Activated T-cell treated with anti-CD3 and anti-CD28 coated beads for 1 hour (primary cell): ENCODE results near the gene ERLEC1.
A peak's percentile ranks its signal among the peaks of the same experiment; 100 is the strongest.
"Not testable (repeated sequence)": the region's sequence is repeated elsewhere in the genome, so short reads cannot be mapped to it uniquely, and the experiment has no call there.

Experiments used
- DNase-seq: peaks from one replicate; pipeline ENCODE4 v3.0.0-alpha.2; 2020; ENCODE audit warnings: low read depth

The ERLEC1 gene, protein sequence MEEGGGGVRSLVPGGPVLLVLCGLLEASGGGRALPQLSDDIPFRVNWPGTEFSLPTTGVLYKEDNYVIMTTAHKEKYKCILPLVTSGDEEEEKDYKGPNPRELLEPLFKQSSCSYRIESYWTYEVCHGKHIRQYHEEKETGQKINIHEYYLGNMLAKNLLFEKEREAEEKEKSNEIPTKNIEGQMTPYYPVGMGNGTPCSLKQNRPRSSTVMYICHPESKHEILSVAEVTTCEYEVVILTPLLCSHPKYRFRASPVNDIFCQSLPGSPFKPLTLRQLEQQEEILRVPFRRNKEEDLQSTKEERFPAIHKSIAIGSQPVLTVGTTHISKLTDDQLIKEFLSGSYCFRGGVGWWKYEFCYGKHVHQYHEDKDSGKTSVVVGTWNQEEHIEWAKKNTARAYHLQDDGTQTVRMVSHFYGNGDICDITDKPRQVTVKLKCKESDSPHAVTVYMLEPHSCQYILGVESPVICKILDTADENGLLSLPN

DNA sequence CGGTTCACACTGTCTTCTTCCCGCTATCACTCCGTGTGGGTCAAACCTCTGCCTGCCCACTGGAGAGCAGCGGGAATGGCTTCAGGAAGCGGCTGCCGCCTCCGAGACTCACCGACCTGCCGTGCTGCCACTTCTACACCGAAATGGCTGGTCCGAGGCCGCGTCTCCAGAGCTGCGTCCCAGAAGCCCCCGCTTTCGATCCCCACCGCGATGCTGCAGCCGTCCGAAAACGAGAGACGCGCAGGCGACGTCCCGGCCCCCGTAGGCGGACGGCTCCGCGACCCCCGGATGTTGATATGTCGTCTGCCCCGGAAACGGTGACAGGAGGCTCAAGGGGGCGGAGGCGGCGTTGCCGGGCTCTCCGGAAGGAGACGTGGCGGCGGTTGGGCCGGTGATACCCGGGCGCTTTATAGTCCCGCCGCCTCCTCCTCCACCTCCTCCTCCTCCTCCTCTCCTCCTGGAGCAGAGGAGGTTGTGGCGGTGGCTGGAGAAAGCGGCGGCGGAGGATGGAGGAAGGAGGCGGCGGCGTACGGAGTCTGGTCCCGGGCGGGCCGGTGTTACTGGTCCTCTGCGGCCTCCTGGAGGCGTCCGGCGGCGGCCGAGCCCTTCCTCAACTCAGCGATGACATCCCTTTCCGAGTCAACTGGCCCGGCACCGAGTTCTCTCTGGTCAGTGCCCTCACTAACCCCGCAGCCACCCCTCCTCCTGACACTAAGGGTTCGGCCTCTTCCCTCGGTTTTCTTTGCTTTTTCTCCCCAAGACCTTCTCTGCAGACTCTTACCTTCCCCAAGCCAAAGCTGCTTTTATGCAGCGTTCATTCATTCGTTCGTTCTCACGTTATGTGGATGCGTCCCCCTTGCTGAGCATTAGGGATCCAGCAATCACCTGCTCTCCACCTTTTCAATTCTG is at the start of gene ERLEC1, which contains the start of gene ASB3:
Gene ERLEC1 (plus strand): TSS at position 340 of the 909 bp plus-strand sequence. CDS start 167 bp downstream, at position 507.
Gene ASB3 (minus strand): TSS at position 249 of the 909 bp plus-strand sequence. CDS start 21,381 bp downstream, outside the sequence.
- peak; percentile 77 for DNase-seq

DNA sequence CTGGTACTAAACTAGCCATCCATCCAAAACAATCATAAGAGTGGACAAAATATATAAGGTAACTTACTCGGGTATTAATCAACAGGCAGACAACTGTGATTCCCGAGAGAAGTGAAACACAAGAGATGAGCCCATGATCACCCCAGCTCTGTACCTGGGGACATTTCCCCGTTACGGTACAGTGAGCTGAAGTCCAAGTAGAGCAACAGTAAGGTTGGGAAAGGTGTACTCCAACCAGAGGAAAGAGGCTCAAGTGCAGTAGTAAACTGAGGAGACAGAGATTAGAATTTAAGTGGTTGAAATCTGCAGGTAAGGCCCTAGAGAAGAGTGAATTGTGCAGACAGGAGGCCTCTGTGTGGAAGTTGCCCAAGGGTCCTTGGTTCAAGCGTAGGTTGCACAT is 49.8 kb upstream of the ERLEC1 start:
- no peak for DNase-seq

DNA sequence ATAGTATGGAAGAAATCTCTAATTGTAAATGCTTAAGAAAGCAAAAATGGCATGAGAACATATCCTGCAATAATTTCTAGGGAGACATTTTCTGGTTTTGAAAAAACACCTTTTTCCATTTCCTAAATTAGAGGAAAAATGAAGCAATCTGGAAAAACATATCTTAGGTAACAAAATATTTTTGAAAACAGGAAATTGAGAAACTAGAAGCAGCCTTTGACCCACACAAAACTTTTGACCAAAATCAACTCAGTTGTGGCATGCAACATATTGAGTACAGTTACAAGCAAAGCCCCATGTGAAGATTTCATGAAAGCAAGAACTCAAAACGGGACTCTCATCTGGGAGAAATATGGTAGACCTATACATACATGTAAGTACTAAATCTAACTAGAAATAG is 47.8 kb upstream of the ERLEC1 start:
- no peak for DNase-seq

DNA sequence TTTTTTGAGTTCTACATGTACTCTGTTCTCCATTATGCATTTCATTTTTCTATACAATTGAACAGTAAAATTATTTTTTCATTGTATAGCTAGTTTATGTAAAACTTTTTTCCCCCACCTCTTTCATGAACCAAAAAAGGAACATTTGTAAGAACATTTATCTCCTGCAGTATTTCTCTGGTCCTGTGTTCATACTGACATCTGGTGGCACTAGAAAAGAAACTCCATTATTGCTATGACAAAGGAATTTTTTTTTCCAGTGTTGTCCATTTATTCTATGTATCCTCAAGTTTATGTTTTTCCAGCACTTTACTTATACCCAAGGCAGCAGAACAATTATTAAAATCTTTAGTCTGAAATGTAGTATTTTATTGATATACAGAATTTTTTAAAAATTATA is 46.7 kb upstream of the ERLEC1 start:
- DNase-seq: no peak

DNA sequence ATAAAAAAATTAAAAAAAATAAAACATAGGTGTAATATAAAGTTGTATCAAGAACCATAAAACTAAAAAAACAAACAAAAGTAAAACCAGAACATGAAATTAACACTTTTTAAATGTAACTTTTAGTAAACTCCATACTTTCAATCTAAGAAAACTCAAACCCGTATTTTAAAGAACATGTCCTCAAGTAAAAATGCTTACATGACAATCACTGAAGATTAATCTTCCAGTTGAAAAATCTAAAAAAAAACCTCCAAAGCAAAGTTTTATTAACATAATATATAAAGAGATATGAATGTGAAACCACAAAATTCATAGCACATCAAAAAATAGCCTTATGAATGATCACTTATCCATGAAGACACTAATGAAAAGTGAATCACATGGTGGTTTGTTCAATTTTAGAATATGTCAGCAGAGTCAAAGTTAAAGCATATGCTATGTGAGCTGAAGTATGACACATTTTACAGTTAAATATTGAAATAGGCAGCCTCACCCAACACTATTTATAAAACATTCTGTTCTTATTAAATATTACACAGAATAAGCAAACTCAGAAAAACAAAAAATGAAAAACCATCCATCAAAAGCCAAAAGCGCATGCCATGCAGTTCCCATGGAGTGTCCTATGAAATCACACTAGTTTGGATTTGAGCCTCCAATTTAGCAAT is 42.3 kb upstream of the ERLEC1 start:
- no peak for DNase-seq

DNA sequence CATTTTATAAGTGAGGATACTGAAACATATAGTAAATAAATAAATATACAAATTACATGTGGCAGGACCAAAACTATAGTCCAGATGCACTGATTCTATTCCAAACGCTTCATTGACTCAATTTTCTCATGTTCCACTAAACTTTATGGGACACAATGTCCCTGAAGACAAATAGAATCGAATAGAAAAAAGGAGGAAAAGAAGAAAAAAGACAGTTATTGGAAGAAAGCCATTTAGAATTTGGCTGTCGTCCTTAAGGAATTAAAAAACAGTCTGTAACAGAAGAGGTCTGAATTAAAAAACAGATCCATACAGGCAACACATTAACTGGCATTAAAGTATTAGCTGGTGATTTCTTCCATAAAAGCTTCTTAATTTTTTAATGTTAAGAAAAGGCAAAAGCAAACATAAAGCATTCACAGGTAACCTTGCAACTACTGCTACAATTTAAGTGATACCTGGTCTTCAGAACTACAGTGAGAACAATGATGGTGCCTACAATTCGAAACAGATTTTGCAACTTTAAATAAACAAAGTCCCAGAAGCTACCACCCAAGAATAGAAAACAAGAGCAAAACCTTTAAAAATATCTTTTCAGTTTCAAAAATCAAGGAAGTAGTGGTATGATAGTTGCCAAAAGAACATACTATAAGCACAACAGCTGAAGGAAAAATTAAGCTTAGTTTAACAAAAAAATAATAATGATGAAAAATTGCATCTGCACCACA is 36.6 kb upstream of the ERLEC1 start:
- DNase-seq: no peak

DNA sequence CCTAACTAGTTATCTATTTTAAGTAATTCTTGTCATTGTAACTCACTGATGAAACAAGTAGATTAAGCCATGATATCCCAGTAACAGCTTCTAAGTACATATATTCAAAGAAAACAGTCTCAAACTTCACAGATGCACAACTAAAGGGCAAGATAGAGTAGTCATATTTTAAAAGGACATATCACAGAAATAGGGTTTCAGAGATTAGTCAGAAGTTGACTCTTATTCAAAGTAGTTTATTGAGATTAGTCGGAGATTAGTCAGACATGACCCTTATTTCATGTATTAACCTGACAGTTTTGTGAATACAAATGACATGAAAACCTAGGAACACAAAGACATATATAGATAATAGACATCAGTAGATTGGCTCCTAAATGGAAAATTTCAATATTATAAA is 35.1 kb upstream of the ERLEC1 start:
- DNase-seq: no peak

DNA sequence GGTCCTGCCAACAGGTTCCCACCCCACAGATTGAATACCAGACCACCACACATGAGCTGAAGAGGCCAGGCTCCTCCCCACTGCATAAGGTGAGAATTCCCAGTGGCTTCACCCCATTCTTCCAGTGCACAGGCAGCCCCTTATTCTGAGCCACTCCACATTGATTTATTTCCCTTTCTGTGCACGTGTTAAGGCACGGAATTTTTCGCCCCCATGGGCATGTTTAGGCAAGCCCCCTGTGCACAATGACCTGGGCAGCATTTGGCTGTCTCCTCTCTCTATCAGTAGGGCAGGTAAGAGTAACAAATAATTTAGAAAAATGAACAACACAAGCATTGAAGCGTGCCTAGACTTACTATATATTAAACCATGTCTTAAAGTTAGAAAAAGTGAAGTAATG is 34.5 kb upstream of the ERLEC1 start:
- no peak for DNase-seq

DNA sequence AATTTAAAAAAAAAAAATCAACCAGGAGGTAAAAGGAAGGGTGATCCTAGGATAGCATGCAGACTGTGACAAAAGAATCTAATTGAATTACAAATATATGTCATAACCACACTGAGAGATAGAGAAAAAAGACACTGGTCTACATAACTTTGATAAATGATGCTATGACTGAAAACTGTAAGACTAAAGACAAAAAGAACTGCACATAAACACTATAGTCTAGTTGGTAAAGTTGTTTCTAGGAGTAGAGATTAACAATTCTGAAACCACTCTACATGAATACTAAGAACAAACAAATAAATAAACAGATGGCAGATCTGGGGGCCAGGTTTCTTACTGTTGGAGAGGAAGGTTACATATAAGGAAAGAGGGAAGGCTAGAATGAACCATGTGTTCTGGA is 33.8 kb upstream of the ERLEC1 start:
- no peak for DNase-seq

DNA sequence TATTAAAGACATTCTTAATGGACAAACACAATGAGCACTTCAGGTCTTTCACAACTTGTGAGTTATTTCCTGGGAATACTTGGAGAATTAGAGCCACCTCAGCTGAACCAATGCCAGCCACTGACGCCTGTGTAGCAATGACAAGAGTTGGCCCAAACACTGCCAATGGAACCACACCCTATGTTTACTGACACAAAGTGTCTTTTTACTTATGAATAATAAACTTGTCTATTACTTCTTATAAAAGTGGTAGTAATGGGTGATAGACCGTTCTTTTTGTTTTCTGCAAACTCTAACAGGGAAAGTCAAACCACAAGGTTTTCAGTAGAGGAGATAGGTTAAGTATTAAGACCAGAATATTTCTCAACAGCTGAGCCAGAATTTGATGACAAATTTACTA is 31.7 kb upstream of the ERLEC1 start:
- DNase-seq: no peak

DNA sequence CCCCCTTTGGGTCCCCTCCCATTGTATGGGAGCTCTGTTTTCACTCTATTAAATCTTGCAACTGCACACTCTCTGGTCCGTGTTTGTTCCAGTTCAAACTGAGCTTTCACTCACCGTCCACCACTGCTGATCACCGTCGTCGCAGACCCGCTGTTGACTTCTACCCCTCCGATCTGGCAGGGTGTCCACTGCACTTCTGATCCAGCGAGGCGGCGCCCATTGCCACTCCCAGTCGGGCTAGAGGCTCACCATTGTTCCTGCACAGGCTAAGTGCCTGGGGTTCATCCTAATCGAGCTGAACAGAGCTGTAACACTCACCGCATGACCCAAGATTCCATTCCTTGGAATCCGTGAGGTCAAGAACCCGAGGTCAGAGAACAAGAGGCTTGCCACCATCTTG is 30.2 kb upstream of the ERLEC1 start:
- DNase-seq: no peak

DNA sequence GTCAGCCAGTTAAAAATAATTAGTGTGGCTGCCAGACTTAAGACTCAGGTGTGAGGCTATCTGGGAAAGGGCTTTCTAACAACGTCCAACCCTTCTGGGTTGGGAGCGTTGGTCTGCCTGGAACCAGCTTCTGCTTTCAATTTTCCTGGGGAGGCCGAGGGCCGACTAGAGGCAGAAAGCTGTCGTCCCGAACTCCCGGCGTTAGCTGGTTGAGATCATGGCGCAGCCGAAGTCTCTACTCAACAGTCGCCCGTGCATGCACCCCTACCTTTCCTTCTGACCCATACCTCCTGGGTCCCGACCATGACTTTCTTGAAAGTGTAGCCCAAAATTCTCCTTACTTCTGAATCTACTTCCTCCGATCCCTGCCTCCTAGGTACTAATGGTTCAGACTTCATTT is 29.6 kb upstream of the ERLEC1 start:
- DNase-seq: not testable (repeated sequence)

DNA sequence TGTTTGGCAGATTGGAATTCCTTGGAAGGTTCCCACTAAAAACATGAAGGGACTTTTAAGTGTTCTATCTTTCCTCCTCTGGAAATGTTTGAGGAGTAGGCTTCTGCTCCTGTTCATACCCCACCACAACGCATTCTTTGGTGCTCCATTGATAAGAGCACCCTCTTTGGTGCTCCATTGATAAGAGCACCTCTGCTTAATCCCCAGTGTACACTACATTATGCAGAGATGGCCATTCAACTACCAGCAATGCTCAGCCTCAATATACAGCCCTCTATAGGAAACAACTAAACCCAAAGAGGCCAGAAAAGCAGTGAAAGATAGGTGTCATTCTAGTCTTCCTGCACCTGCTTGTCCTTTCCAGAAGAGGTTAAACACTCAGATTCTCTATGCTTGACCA is 21.1 kb upstream of the ERLEC1 start:
- no peak for DNase-seq

DNA sequence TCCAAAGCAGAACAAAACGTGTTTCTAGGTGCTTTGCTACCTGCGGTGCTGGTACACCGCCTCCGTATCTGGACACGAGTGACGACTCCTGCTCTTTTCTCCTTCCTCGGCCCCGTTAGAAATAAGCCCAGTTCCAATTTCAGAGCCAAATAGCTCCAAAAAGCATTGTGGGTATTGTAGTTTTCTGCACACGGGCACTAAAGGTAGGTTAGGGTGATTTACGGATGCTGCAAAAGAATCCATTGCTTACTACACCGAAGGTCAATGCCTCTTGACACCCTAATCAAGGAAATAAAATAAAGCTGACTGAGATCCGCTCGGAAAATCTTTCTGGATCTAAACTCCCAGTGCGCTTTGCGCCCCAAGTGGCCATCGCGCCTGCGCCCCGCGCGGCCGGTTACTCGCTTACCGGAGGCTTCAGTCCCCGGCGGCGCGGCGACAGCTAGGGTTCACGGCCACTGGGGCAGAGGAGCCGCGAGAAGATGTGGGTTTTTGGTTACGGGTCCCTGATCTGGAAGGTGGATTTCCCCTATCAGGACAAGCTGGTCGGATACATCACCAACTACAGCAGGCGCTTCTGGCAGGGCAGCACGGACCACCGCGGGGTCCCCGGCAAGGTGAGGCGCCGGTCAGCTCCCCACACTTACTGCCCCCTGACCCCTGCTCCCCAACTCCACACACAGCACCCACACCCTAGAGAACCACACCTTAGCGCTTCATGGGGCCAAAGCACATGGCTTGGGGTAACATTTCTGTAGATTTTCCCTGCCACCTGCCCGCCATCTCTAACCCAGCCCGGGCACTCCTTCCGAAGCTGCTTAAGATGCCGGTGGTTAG is 19.2 kb upstream of the ERLEC1 start, which contains the start of gene CHAC2:
Gene CHAC2 (plus strand): TSS at position 400 of the 837 bp plus-strand sequence. CDS start 83 bp downstream, at position 483.
- DNase-seq: peak; percentile 76

DNA sequence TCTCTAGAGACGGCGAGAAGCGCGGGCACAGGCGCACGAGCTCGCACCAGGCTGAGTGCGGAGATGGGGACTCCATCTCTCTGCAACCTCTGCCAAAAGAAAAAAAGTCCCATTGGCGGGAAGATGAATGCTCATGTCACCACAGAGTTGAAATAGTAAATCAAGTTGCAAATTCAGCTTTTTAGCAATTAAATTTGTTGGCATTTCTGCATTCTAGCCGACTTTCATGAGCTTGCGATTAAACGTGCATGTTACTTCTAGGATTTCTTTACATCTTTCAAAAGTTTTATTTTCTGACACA is 18.7 kb upstream of the ERLEC1 start:
- DNase-seq: no peak

DNA sequence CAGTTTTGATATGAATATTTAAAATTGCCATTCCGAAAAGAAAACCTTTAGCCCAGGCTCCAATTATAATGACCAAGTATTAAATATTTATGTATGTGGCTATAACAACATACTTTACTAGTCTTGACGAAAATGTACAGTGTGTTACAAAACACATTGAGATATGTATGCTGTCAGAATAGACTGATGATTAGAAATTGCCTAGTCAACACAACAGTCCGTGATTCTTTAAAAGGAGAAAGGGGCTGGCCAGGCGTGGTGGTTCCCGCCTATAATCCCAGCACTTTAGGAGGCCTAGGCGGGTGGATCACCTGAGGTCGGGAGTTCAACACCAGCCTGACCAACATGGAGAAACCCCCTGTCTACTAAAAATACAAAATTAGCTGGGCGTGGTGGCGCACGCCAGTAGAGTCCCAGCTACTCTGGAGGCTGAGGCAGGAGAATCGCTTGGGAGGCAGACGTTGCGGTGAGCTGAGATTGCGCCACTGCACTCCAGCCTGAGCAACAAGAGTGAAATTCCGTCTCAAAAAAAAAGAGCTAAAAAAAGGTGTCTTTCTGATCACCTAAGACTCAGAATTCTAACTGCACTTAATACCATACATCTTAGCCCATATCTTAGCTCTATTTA is 17.4 kb upstream of the ERLEC1 start:
- no peak for DNase-seq

DNA sequence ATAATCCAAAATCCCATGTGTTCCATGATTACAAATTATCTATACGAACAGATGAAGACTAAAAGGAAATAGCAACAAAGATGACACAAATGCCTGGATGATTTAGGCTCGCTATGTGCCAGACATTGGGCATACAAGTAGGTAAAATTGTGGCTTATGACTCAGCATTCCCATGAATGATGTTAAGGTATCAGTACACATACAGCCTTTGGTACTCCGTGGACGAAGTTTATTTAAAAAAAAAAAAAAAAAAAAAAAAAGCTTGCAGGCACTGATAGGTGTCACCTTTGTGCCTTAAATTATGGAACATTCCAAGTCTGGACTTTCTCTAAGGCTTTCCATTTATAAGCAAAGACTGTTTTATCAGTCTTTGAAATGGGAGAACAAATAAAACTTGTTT is 16.6 kb upstream of the ERLEC1 start:
- no peak for DNase-seq

DNA sequence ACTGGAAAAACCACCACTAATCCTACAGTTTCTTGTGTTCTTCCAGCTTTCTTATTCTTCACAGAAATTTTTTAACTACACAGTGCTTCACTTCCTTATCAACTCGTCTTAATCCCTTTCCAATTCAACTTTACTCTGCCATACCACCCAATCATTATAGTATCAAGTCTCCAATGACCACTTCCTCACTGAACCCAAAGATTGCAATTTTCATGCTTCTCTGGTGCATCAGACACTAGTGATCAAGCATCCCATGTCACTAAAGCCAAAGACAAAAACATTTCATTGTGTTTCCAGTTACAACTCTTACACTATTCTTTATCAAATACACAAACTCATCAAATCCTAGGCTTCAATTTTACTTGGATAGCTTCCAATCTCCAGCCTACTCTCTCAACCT is 9.7 kb upstream of the ERLEC1 start:
- DNase-seq: no peak

DNA sequence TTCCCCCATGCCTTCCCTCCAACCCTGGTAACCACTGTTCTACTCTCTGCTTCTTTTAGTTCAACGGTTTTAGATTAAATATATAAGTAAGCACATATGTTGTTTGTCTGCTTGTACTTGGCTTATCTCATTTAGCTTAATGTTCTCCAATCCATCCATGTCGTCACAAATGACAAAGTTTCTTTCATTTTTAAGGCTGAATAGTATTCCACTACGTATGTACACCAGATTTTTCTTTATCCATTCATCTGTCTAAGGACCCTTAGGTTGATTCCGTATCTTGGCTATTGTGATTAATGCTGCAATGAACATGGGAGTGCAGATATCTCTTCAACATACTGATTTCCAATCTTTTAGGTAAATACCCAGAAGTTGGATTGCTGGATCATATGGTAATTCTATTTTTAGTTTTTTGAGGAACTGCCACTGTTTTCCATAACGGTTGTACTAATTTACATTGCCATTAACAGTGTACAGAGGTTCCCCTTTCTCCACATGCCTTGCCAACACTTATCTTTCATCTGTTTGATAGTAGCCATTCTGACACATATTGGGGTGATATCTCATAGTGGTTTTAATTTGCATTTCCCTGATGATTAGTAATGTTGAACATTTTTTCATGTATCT is 8.2 kb upstream of the ERLEC1 start:
- no peak for DNase-seq

DNA sequence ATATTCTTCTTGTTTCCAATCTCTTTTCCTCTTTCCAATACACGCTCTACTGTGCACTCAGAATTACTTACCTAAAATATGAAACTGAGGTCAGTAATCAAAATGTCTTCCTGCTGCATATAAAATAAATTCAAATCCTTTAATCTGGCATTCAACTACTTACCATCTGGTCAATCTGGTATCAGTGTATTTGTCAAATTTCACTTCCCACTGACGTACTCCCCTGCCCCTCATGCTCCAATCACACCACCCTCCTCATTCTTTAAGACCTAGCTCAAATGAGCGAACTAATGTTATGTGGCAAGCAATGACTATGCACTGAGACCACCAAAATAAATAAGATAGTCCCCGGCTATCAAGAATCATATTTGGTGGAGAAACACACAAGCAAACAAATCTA is 6.8 kb upstream of the ERLEC1 start:
- DNase-seq: no peak
